DND-41 (cell line): ENCODE results near the gene CCNL1.
"Not testable (repeated sequence)": the region's sequence is repeated elsewhere in the genome, so short reads cannot be mapped to it uniquely, and the experiment has no call there.

Source experiments
- ATAC-seq: fragments of 200-7000 bp; cut with Tn5 transposase; 3 replicates; pipeline ENCODE4 v1.9.1; 2021; ENCODE audit warnings: low read depth; ENCODE audit not compliant: insufficient read depth
- DNase-seq: peaks from one replicate; pipeline ENCODE4 v3.0.0-alpha.2; 2020
- H2AFZ ChIP-seq: 2 replicates; pipeline ENCODE4 v1.6.0; 2012; ENCODE audit warnings: low read depth, low read length
- H3K27ac ChIP-seq: 2 replicates; pipeline ENCODE4 v1.5.1; 2012; ENCODE audit warnings: low read length, inconsistent platforms
- H3K27me3 ChIP-seq: fragments of 200-600 bp; sonication (generic); 2 replicates; pipeline ENCODE4 v1.6.0; 2012; ENCODE audit warnings: low read length, mild to moderate bottlenecking, inconsistent platforms; ENCODE audit not compliant: insufficient read depth, poor library complexity
- H3K36me3 ChIP-seq: 2 replicates; pipeline ENCODE4 v1.5.1; 2012; ENCODE audit warnings: low read length, inconsistent platforms; ENCODE audit not compliant: insufficient read depth
- H3K4me1 ChIP-seq: 2 replicates; pipeline ENCODE4 v1.5.1; 2012; ENCODE audit warnings: mild to moderate bottlenecking, low read length; ENCODE audit not compliant: insufficient read depth
- H3K4me2 ChIP-seq: 2 replicates; pipeline ENCODE4 v1.6.0; 2012; ENCODE audit warnings: mild to moderate bottlenecking, moderate library complexity, low read length, inconsistent platforms; ENCODE audit not compliant: insufficient read depth
- H3K4me3 ChIP-seq, 2 experiments: fragments of 200-600 bp in 1 of 2; shearing (Covaris generic) in 1 of 2; 2 replicates each; pipeline ENCODE4 v1.5.1; 2012 to 2016; ENCODE audit warnings: inconsistent platforms in 2 of 2, low read length in 2 of 2, mild to moderate bottlenecking in 2 of 2, low read depth in 1 of 2, moderate library complexity in 1 of 2
- H3K79me2 ChIP-seq: 2 replicates; pipeline ENCODE4 v1.6.0; 2012; ENCODE audit warnings: low read length, inconsistent platforms; ENCODE audit not compliant: insufficient read depth
- H3K9ac ChIP-seq: 2 replicates; pipeline ENCODE4 v1.6.0; 2012; ENCODE audit warnings: low read depth, mild to moderate bottlenecking, inconsistent platforms, low read length, moderate library complexity
- H3K9me3 ChIP-seq: 2 replicates; pipeline ENCODE4 v1.5.1; 2012; ENCODE audit warnings: low read length, moderate library complexity, mild to moderate bottlenecking, inconsistent platforms; ENCODE audit not compliant: insufficient read depth, severe bottlenecking
- H4K20me1 ChIP-seq: 2 replicates; pipeline ENCODE4 v1.6.0; 2012; ENCODE audit warnings: low read length; ENCODE audit not compliant: insufficient read depth
- EZH2 ChIP-seq: IDR thresholded peaks from 3 replicates; pipeline ENCODE4 v1.6.1; 2012; ENCODE audit warnings: borderline replicate concordance, low read depth, mild to moderate bottlenecking, moderate library complexity, low read length, inconsistent platforms; ENCODE audit not compliant: severe bottlenecking
- TF ChIP-seq, protein P1 (sequence below): IDR thresholded peaks from 2 replicates; pipeline ENCODE4 v1.5.1; 2012; ENCODE audit warnings: borderline replicate concordance, low read length, moderate library complexity, mild to moderate bottlenecking; ENCODE audit not compliant: poor library complexity, severe bottlenecking; ENCODE audit errors: extremely low read depth

CCNL1 gene

DNA sequence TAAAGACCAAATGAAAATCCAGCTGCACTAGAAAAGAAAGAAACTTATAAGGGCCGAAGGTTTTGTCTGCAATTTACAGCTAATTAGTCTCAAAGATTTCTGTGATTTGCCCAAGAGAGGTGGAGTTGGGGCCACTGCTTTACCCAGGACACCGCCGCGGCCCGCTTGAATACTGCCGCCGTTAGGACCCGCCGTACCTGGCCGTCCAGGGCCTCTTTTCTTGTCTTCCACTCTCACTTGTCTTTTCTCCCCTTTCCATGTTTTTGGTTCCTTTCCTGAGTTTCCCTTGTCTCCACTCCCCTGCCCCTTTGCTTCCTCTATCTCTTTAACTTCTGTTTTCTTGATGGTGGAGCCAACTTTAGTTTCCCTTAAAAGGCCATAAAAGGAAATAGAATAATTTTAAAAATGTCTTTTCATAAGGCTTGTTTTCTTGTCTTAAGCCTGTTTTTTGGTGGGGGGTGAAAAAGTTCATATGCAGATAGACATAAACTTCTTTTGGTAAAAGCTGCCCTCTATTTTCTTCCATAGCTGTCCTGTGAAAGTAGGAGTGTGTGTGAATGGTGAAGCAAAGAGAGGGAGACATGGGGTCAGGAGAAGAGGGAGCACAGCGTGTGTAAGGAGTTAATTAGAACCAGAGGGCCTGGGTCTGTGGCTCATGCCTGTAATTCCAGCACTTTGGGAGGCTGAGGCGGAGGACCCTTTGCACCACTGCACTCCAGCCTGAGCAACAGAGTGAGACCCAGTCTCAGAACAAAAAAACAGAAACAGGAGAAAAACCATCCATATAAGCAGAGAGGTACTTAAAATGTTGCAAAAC, 16.0 kb upstream of the CCNL1 start:
- no peak for TF ChIP-seq EZH2
- peaks cover 14% of the 10 kb centered on the region for H3K9me3 ChIP-seq
- peaks cover 29% of the 10 kb centered on the region for H3K79me2 ChIP-seq
- H3K9ac ChIP-seq: peak overlapping the region; percentile 68
- H2AFZ ChIP-seq: peak overlapping the region; percentile 75
- peak overlapping the region; percentile 52 to 64 for H3K4me3 ChIP-seq
- H4K20me1 ChIP-seq: no peaks in the 10 kb centered on the region
- ATAC-seq (peak; percentile 25; the same call in 1 of the 3 replicates), DNase-seq (peak; percentile 29)
- peak overlapping the region; percentile 83 for H3K4me2 ChIP-seq
- H3K4me1 ChIP-seq: peaks cover 21% of the 10 kb centered on the region
- no peaks in the 10 kb centered on the region for H3K27me3 ChIP-seq
- no peaks in the 10 kb centered on the region for H3K36me3 ChIP-seq
- H3K27ac ChIP-seq: peak overlapping the region; percentile 92

- Histone ChIP-seq H3K36me3 (no peaks in the 10 kb centered on the region), H3K27me3 (no peaks in the 10 kb centered on the region), H3K4me3 (peak overlapping the region; percentile 52 to 73), H3K79me2 (peaks cover 29% of the 10 kb centered on the region), H3K4me2 (peak overlapping the region; percentile 94), H3K27ac (peak overlapping the region; percentile 99), H4K20me1 (no peaks in the 10 kb centered on the region), H3K9ac (peak overlapping the region; percentile 86), H2AFZ (peak overlapping the region; percentile 77), H3K9me3 (peaks cover 10% of the 10 kb centered on the region), H3K4me1 (peaks cover 21% of the 10 kb centered on the region)
- ATAC-seq (peak; percentile 91), DNase-seq (peak; percentile 98)
- no peak for TF ChIP-seq EZH2
- TF ChIP-seq, protein P1, sequence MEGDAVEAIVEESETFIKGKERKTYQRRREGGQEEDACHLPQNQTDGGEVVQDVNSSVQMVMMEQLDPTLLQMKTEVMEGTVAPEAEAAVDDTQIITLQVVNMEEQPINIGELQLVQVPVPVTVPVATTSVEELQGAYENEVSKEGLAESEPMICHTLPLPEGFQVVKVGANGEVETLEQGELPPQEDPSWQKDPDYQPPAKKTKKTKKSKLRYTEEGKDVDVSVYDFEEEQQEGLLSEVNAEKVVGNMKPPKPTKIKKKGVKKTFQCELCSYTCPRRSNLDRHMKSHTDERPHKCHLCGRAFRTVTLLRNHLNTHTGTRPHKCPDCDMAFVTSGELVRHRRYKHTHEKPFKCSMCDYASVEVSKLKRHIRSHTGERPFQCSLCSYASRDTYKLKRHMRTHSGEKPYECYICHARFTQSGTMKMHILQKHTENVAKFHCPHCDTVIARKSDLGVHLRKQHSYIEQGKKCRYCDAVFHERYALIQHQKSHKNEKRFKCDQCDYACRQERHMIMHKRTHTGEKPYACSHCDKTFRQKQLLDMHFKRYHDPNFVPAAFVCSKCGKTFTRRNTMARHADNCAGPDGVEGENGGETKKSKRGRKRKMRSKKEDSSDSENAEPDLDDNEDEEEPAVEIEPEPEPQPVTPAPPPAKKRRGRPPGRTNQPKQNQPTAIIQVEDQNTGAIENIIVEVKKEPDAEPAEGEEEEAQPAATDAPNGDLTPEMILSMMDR: no peak
Measured at GRCh38 chr3:157174649-157175498, 14.9 kb upstream of the CCNL1 start.

GRCh38 chr3:157174290-157174648, 14.3 kb upstream of the CCNL1 start:
- TF ChIP-seq, protein P1: no peak
- TF ChIP-seq EZH2: no peak
- peak overlapping the region; percentile 77 for H2AFZ ChIP-seq
- H3K27ac ChIP-seq: peak overlapping the region; percentile 99
- ATAC-seq (no peak), DNase-seq (no peak)
- peak overlapping the region; percentile 42 to 73 for H3K4me3 ChIP-seq
- H3K4me2 ChIP-seq: peak overlapping the region; percentile 94
- H3K4me1 ChIP-seq: peaks cover 21% of the 10 kb centered on the region
- no peaks in the 10 kb centered on the region for H3K27me3 ChIP-seq
- H3K36me3 ChIP-seq: no peaks in the 10 kb centered on the region
- peaks cover 10% of the 10 kb centered on the region for H3K9me3 ChIP-seq
- peak overlapping the region; percentile 86 for H3K9ac ChIP-seq
- H3K79me2 ChIP-seq: peaks cover 29% of the 10 kb centered on the region
- no peaks in the 10 kb centered on the region for H4K20me1 ChIP-seq

GRCh38 chr3:157173343-157173742, 13.4 kb upstream of the CCNL1 start:
- H2AFZ ChIP-seq, DNase-seq, H3K4me2 ChIP-seq, H3K36me3 ChIP-seq, H3K9me3 ChIP-seq, H3K27me3 ChIP-seq, ATAC-seq, H3K9ac ChIP-seq, H3K4me3 ChIP-seq, H3K27ac ChIP-seq, H4K20me1 ChIP-seq: not testable (repeated sequence)
- Histone ChIP-seq H3K4me1 (peaks cover 21% of the 10 kb centered on the region), H3K79me2 (peaks cover 29% of the 10 kb centered on the region)
